ENCODE results near the gene CACNA1A.
"Not testable (repeated sequence)": the region's sequence is repeated elsewhere in the genome, so short reads cannot be mapped to it uniquely, and the experiment has no call there.

The CACNA1A gene

DNA sequence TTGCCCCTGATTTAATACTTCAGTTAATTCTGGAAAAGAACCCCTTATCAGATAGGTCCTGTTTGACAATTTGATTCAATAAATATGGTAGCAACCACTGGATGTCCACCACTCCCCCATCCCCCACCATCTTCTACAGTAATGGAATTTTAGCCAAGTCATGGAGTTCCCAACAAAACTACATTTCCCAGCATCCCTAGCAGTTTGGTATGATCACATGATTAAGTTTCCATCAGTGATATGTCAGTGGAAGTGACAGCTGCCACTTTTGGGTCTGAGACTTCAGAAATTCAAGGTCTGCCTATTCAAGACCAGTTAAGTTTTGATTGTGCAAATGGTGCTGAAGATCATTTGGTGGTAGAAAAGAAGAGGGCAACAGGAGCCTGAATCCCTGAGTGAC lies 85.5 kb downstream of the CACNA1A start:
- DNase-seq, result no peak

DNA sequence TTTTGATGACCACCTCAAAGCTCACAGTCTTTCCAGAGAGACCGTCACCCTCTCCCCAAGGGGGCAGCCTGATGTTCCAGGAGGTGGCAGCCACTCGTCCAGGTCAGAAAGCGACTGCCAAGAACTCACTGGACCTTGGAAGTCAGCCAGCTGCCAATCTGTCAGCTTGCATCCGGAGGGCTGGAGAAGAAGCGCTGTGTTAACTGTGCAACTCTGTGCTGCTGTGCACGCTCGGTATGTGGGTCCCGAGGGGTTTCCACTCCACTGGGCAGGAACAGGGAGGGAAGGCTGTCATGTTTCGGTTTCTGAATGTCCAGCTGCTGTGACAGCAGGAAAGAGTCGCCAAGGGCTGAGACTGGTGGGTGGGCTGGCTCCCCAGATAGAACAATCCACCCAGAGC lies 89.2 kb downstream of the CACNA1A start:
- no peak for DNase-seq

DNA sequence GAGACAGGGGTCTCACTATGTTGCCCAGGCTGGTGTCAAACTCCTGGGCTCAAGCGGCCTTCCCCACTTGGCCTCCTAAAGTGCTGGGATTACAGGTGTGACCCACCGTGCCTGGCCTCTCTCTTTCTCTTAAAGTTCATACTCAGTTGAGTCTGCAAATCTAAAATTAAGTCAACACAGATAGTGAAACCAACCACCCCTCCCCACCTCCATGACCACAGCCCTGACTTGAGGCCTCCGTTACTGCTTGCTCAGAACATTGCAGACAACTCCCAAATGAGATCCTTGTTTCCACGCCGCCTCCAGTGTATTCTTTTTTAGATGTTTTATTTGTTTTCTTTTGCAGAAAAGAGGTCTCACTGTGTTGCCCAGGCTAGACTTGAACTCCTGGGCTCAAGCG lies 94.4 kb downstream of the CACNA1A start:
- no peak for DNase-seq

DNA sequence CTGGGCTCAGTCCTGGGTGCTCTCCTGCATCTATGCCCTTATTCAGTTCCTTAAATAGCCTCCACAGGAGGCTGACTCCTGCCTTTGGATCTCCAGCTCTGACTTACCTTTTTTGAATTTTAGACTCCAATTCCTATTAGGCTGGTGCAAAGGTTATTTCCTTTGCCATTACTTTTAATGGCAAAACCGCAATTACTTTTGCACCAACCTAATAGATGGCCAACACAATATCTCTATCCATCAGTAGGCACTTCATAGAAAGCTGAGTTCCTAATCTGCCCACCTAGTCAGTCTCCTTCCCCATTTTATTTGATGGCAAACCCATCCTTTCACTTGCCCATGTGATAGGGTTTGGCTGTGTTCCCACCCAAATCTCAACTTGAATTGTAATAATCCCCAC lies 95.3 kb downstream of the CACNA1A start:
- DNase-seq, result no peak

DNA sequence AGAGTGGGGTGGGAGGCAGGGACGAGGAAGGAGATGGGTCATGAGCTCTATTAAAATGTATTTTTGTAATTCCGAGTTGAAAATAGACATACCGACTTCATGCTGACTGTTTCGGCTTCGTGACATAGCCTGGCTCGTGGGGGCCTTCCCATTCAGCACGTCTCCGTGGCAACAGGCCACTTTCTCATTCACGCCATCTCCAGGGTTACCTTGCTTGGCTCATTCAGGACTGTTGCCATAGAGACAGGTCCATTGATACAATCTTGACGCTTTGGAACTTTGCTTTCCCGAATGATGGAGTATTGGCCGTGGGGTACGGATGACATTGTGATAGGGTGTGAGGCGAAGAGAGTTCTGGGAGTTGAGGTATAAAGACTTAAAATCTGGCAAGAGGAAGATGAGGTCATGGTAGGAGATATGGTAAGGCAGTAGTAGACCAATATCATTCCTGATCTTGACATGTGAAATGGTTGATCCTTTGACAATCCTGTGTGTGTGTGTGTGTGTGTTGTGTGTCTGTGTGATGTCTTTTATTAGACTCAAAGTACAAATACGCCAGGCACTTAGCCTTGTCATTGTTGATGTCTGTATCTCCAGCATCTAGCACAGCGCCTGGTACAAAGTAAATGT lies 97.3 kb downstream of the CACNA1A start:
- no peak for DNase-seq

DNA sequence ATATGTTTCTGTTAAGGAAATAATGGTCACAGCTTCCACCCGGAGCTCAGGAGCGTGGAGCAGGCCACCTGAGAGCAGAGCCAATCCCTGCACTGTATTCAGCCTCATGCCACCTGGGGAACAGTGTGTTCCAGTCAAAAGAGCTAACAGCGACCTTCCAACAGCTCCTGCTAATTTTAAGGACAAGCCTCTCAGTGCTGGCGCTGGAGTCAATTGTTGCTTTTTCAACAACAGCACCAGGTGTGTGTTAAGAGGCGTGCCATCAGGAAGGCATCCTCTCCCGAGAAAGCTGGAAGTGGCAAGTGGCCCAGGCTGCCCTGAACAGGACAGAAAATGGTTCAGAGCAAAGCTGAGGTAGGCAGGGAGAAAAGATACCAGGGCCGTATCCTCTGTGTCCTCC lies 102.0 kb downstream of the CACNA1A start:
- no peak for DNase-seq

DNA sequence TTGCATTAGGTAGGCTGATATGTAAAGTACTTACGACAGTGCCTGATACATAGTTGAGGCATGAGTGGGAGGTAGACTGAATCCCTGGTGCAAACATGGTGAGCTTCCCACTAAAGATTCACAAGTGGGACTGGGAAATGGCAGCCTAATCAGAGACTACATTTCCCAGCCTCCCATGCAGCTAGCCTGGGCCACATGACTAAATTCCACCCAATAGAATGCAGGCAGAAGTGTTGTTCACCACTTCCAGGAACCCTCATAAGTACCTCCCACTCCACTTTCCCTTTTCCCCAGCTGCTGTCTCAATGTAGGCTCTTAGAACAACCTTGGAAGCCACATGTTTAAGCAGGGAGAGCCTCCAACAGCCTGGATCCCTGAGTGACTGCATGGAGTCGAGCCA lies 104.9 kb downstream of the CACNA1A start:
- DNase-seq, result peak; percentile 29

DNA sequence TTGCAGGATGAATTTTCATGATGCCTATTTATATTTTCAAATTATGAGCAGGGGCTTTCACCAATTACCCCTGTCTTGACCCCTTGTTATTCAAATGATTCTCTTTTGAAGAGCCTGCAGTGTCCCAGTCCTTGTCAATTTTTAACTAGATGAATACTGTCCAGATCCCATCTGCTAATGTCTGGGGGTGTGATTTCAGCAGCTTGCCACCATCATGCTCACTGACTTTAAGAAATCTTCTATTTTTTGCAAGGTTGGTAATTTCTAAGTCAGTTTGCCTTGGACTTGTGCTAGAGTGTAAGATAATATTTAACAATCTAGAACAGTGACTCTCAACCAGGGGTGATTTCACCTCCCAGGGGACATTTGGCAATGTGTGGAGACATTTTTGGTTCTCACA lies 106.0 kb downstream of the CACNA1A start:
- DNase-seq, result no peak

DNA sequence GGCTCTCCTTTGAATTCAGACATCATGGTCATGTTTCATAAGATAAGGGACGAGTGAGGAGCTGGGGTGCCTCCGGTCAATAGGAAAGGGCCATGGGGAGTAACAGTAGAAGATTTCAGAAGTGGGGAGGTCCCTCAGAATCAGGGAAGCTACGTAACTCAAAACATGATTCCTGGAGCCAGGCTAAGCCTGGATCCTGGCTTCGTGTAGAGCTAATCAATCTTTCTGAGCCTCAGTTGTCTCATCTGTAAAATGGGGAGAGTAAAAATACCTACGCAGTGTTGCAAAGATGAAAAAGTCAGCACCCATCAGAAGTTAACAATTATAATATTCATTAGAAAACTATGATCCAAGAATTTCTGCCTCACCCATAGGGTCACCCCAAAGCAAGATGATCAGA lies 106.5 kb downstream of the CACNA1A start:
- no peak for DNase-seq

DNA sequence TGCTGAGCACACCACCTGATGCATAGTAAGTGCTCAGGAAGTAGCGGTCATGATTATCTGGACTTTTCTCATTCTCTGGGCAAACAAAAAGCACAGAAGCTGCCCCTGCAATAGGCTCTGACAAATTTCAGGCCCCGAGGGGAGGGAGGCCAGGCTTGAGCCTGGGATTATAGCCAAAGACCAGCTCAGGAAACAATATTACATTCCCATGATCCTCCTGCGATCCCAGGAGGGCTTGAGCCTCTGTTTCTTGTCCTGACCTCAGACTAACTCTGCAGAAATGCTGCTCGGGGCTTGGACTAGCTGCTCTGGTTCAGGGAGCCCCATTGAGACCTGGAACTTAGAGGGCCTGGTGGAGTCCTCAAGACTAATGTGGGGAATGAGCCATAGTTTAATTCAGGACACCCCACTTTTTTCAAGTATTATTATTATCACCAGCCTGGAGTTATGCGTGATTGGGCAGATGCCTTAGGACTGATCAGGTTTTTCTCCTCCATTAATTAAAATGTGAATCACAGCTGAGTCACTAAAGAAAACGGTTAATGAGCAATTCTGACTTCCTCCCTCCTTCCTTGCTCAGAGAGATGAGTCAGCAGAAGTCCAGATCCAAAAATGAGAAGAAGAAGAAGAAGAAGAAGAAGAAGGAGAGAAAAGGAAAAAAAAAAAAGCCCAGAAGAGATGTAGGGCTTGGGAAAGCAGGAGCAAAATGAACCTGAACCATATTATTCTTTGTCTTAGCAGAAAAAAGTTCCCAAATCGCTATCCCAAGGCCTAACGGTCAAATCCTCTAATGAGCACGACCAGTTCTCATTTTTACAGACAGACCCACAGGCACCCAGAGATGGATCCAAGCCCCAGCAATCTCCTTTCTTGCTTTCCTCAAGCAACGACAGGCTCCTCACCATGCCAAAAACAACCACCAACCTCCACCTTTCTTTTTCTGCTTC lies 107.2 kb downstream of the CACNA1A start:
- DNase-seq, result no peak

DNA sequence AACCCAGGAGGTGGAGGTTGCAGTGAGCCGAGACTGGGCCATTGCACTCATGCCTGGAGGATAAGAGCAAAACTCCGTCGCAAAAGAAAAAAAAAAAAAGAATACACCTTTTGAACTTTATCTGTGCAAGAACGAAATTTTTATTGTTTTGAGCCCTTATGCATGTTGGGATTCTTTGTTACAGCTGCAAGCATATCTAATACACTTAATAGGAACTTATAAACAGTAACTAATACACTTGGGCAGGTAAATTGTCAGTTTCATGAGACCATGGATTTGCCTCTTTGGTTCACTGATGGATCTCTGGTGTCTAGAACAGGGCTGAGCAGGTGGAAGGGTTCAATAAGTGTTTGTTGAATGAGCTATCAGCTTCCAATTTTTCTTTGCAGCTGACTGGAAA lies 108.1 kb downstream of the CACNA1A start:
- no peak for DNase-seq

DNA sequence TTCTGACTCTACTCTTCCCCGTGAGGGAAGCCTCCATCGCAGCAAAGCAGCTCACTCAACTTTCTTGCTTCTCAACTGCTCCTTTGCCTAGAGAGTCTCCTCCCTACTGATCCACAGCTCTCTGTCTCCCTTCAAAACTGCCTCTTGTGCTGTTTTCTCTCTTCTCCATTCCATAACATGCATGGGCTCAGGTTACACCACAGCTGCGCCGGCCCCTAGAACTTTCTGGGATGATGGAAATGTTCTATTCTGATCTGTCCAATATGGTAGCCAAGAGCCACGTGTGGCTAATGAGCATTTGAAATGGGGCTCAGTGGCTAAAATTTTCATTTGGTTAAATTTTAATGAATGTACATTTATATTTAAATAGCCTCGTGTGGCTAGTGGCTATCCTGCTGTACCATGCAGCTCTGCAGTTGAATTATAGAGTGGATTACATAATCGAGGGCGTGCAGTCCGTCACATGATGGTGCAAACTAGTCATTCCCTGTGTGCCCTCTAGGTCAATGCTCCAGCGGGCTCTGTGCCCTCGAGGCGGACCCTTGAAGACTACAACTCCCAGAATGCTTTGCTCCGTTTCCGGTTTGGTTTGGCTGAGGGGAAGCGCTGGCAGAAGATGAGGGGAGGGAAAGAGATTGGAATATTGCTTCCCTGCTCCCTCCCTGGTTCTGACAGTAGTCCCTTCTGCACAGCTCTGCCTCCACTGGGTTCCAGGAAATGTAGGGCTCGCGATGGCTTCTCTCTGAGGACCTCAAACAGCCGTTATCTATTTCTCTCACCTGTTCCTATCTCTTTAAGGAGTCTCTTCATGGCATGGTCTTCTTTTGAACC lies 109.8 kb downstream of the CACNA1A start:
- DNase-seq, result peak; percentile 41

DNA sequence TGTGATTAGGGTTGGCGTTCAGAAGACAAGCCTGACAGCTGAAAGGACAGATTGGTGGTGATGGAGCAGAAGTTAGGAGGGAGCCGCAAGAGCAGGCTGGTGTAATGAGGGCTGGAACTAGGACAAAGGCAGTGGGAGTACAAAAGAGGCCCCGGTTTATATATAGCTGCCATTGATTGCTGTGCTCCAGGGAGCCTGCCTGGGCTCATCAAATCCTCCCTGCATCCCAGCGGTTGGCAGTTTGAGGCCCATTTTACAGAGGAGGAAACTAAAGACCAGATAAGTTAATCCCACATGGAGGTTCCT lies 123.7 kb downstream of the CACNA1A start:
- no peak for DNase-seq

DNA sequence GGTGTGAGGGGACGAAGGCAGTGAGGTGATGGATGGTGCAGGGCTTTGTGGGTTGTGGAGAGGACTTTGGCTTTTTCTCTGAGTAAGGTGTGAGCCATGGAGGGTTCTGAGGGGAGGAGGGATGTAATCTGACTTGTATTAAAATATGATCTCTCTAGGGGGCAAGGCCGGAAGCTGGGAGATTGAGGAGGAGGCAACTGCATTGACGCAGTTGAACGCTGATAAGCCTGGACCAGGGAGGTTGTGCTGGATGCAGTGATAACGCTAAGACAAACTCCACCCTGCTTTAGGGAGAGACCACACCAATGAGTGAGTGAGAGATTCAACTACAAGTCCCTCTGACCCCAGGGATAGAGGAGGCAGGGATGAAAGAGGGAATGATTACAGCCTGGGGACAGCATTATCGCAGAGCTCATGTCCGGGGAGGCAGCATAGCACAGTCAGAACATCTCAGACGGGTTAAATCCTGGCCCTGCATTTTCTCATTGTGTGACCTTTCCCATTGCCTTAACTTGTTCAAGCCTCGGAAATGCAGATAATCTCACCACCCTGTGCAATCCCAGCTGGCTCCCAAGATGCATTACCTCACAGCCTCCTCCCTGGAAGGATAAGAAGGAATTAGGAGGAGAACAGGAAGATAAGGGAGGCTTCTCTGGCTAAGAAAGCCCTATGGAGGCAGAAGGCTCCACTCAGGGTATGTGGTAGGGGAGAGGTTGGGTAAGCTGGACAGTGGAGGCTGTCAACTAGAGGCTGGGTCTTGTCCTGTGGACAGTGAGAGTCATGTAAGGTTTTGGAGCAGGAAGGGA lies 124.2 kb downstream of the CACNA1A start:
- peak; percentile 3 for DNase-seq

DNA sequence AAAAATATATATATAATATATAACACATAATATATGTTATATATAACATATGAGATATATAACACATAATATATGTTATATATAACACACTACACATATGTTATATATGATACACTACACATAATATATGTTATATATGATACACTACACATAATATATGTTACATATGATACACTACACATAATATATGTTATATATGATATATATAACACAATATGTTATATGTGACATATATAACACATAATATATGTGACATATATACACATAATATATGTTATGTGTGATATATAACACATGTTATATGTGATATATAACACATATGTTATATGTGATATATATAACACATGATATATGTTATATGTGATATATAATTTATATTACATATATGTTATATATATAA lies 129.7 kb downstream of the CACNA1A start:
- DNase-seq, result no peak

DNA sequence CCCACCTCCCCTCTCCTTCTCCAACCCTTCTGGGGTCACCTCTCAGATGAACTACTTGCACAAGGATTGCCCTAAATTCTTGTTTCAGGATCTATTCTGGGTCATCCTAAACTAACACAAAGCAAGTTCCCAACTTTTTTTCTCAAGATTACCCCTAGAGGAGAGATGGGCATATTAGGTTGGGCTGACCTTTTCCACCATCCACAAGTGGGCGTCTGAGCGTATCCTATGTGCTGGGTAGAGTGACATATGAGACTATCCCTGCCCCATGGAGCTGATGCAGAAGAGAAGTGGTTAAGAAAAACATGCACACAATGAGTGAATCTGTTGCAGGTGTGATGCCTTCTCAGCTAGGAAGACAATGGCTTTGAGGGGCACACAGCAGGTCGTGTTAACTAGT lies 132.7 kb downstream of the CACNA1A start:
- DNase-seq, result no peak

DNA sequence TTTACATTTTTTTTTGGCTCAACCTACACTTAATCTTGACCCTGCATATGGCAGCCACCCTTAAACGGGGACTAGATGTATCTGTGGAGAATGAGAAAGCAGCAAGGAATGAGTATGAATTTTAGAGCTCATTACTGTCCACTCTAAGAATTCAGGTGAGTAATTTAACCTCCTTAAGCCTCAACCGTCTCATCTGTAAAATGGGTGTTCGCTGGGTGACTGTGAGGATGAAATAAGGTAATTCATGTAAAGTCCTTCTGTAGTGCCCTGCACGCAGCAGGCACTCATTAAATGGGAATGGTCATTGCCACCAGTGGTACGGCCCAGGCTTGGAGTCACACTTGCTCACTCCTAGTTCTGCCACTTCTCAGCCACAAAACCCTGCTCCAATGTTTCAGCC lies 135.3 kb downstream of the CACNA1A start:
- no peak for DNase-seq

DNA sequence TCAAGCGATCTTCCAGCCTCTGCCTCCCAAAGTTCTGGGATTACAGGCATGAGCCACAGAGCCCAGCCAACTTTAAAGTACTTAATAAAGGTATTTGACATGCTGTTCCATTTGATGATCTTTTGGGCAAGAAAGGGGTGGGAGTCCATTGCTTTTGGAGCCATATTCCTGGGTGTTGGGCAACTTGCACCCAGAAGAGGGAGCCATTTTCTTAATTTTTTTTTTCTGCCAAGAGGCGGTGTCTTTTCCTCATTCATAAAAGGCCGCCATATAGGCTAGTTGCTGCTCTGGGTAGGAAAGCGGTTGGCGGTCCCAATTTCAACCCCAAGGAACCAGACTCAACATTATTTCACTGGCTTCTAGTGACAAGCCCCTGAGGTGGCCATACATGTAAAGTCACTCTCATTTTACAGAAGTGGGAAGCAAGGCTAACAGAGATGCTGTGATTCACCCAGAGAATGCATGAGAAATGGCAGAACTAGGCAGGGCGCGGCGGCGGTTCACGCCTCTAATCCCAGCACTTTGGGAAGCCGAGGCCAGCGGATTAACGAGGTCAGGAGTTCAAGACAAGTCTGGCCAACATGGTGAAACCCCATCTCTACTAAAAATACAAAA lies 139.6 kb downstream of the CACNA1A start:
- peak; percentile 41 for DNase-seq

DNA sequence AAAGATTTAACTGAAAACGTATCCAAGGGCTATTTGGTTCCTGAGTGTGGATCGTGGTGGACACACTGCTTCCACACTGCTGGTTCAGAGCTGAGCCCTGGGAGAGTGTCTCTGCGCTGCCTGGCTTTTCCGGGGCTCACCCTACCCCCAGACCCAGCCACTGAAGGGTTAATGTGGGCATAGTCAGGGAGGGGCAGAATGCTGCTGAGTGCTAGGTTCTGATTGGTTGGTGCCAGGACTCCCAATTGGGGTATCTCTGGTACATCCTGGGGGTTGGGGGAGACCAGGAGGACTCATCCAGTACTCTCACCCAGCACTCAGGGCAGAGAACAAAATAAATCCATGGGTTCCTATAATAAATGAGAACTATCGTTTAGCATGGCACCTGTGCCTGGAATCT lies 142.3 kb downstream of the CACNA1A start:
- DNase-seq, result no peak

DNA sequence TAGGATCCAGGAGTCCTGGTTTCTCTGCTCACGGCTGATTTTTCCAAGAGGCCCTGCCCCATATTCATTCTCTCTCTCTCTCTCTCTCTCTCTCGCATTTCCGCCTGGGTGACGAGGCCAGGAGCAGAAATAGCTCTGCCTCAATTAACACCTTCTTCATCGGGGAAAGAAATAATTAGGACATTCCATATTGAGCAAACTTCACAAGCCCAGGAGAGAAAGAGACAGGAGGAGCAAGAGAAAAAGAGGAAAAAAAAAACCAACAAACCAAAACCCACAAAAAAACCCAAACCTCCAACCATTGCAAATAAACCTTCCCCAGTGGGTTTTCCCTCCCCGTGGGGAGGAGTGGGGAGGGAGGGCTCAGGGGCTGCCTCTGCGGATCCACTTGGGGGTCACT lies 143.0 kb downstream of the CACNA1A start:
- no peak for DNase-seq

DNA sequence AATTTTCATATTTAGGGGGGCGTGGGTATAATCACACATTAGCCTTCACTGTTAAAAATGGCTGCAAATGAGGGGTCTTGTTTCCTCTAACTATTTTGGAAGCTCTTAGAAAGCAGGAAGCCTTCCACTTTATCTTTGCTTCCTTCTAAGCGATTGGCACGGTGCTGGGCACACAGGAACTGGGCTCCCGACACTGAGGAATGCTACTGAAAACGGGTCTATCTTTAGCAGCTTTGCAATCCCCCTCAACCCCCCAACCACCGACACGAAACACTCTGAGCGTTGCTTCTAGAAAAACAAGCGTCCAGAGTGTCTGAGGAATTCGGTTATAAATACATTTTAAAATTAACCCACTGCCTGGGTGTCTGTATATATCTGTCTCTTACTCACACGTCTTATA lies 143.6 kb downstream of the CACNA1A start:
- no peak for DNase-seq

DNA sequence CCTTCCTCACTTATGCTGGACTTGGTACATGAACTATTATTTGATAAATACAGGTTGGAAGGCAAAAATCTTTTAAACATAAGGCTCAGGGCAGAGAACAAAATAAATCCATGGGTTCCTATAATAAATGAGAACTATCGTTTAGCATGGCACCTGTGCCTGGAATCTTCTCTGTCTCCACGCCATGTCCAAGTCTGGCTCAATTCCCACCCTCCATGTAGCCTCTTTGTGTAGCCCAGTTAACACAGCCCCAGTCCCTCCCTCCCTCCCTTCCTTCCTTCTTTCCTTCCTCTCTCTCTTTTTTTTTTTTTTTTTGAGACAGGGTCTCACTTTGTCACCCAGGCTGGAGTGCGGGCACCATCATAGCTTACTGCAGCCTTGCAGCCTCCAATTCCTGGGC lies 144.6 kb downstream of the CACNA1A start:
- not testable (repeated sequence) for DNase-seq
